HG03520 (cell line): ENCODE measurements around the gene POLR3K.

ENCODE experiments used
- ATAC-seq: cut with Tn5 transposase; IDR thresholded peaks from one replicate; pipeline ENCODE4 v1.9.1; 2021; ENCODE audit warnings: mild to moderate bottlenecking, moderate library complexity; ENCODE audit not compliant: unreplicated experiment

POLR3K gene

GRCh38 chr16:66309-67182, 13.1 kb upstream of the POLR3K start:
- ATAC-seq: no peak

DNA sequence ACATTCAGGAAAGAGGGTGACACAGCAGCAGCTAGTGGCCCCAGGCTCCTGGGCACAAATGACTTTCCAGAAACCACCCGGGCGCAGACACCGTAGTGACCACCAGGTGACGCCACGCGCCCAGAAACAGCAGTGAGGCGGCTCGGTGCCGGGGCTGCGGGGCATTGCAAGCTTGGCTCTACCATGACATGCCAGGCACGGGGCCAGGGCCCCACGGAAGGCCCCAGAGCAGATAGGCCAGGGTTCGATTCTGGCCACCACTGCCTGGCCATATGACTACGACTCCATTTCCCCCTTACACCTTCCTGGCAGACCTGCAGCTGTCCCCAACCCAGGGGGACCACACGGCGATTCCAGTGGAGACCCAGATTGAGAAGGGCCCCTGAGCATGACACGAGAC, 12.3 kb upstream of the POLR3K start:
- ATAC-seq: peak; percentile 51

- no peak for ATAC-seq
Observed at GRCh38 chr16:64914-65255, 11.5 kb upstream of the POLR3K start.

- ATAC-seq: no peak
Observed at GRCh38 chr16:63998-64913, 10.8 kb upstream of the POLR3K start.

GRCh38 chr16:63466-63865, 10.1 kb upstream of the POLR3K start:
- ATAC-seq: no peak

DNA sequence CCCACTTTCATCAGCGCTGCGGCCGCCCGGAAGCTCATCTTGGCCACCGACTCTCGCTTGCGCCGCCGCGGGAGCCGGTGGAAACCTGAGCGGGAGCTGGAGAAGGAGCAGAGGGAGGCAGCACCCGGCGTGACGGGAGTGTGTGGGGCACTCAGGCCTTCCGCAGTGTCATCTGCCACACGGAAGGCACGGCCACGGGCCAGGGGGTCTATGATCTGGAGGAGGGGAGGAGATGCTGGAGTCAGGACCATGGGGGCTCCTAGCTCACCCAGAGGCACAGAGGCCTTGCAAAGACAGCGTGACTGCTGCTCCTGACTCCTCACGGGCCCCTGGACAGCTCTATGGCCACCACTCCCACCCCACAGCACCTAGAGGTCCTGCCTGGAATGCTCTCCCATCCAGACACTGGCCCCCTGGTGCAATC, 9.6 kb upstream of the POLR3K start:
- ATAC-seq: no peak

DNA sequence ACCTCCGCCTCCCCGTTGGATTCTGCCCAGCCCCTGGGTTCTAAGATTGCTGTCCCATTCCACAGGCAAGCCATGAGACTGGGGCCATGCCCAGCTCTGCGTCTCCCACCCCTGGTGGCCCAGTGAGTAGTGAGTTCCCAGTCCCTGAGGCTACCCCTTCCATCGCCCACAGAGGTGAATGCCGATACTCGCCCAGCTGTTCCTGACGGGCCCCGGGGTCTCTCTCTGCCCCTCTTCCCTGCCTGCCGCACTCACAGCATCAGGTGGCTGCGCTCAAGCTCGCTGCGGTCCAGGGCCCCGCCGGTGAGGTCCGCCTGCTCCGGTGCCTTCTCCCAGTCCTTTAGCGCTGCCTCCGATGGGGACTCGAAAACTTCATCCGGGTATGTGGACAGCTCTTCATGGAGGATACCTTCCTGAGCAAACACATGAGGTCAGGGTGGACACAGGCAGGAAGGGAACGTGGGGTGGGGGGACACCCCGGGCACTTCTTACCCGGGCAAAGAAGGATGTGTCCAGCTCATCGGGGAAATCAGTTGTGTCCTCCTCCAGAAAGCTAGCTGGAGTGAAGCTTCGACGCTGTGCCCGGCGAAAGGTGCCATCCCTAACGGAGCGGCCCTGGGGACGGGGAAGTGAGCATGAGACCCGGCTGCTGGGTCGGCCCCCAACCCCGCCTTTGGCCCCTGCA, 9.0 kb upstream of the POLR3K start:
- no peak for ATAC-seq

GRCh38 chr16:61879-62281, 8.5 kb upstream of the POLR3K start:
- ATAC-seq: no peak

- ATAC-seq: no peak
Observed at GRCh38 chr16:60929-61878, 7.8 kb upstream of the POLR3K start.

DNA sequence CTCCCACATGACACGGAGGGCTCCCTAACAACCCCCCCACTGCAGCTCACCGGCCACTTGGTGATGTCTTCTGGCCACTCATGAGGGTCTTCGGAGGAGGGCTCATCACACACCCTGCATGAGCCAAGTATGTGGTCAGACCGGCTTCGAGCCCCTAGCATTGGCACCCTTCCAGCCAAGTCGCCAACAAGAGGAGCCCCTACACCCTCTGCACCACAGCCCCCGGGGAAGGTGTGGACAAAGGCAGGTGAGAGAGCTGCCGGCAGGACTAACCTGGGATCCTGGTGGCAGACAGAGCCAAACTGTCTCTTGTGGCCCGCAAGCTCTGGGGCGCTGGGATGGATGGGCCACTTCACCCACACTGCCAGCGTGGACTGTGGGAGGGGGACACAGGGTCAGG, 6.8 kb upstream of the POLR3K start:
- ATAC-seq: no peak

- ATAC-seq: no peak
Observed at GRCh38 chr16:59440-60059, 6.1 kb upstream of the POLR3K start.

DNA sequence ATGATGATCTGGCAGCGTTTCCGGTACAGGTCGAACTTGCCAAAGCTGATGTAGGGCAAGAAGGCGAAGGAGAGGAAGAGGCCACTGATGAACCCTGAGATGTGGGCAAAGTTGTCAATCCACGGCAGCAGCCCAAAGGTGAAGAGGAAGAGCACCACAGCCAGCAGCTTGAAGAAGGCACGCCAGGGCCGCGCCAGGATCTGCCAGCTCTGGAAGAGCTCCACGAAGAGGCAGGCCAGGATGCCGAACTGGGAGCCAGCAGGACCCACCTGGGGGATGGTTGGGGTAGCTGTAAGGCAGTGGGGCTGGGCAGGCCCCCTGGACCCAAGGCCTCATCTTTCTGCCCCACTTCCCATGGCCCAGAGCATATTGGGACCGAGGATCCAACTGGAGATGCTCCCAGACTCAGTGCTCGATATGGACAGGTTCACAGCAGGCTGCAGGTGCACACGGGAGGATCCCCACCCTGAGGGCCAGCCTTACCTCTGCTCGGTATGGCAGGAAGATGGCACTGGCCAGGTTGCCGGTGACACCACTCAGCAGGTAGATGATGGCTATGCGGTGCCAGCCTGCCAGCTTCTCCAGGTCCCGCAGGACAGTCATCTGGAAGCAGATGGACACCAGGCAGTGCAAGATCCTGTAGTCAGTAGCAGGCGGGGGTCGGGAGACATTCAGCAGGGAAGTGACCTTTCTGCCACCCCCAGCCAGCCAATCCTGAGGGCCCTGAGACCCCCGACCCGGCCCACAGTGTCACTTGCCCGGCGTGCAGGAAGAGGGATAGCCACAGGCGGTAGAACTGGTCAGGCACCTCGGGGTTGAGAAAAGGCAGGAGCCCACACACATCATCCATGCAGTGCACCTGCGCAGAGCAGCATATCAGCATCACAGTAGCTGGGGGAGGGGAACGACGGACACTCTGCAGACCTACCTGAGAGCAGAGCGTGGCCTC, 5.4 kb upstream of the POLR3K start:
- no peak for ATAC-seq

DNA sequence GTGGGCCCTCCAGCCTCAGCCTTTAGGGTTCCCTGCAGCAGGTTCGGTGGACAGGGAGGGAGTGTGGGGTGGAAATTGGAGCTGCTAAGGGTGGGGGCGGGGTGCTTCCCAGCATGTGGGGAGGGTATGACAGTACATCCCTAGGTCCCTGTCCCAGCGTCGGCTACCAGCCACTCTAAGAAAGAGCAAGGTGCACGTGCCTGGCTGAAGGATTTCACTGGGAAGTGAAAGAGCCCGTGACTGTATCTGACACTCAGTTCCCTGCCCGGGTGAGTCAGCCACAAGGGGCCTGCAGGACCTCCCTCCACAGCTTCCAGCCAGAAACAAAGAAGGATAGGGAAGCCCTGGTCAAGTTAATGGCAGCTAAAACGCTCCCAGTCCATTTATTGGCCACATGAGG, 4.3 kb upstream of the POLR3K start:
- no peak for ATAC-seq

- no peak for ATAC-seq
Observed at GRCh38 chr16:56231-56927, 3.0 kb upstream of the POLR3K start.

DNA sequence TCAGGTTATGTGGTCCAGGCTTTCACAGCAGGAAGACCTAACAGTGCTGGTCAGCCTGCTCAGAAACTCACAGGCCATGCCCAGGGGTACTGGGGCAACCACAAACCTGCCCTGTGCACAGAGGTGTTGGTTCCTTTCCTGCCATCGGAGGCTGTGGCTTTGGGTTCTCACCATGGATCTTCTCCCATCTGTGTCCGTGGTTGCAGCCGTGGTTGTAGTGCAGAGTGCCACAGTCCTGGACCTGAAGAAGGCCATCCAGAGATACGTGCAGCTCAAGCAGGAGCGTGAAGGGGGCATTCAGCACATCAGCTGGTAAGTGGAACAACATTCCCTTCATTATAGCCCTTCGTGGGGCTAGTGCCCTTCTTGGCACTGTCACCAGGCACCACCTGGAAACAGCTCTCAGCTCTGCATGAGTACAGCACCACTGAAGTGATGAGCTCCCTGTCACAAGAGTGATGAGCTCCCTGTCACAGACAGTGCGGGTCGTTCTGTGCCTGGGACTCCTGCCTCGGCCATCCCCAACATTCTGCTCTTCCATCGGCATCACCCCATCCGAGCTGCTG, 2.2 kb upstream of the POLR3K start:
- no peak for ATAC-seq

DNA sequence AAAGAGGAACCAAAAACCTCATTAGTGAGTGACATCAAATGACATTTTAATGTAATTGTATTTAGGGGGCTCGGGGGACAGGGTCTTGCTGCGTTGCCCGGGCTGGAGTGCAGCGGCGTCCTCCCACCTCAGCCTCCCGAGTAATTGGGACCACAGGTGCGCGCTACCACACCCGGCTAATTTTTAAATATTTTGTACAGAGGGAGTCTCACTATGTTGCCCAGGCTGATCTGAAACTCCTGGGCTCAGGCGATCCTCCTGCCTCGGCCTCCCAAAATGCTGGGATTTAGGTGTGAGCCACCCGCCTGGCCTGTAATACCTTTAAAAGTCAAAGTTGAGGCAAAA, 801 bp upstream of the POLR3K start:
- no peak for ATAC-seq

GRCh38 chr16:50769-51591, 2.4 kb downstream of the POLR3K start:
- ATAC-seq: no peak
